GM18861 (cell line): ENCODE results near the gene VARS2.

ENCODE experiments used
- ATAC-seq: cut with Tn5 transposase; IDR thresholded peaks from one replicate; pipeline ENCODE4 v1.9.1; 2021; ENCODE audit not compliant: unreplicated experiment

Gene VARS2

GRCh38 chr6:30884521-30885480, 29.2 kb upstream of the VARS2 start:
- ATAC-seq, result no peak

- no peak for ATAC-seq
Observed at GRCh38 chr6:30885481-30885998, 28.5 kb upstream of the VARS2 start.

- no peak for ATAC-seq
Observed at GRCh38 chr6:30885999-30886896, 27.8 kb upstream of the VARS2 start.

- no peak for ATAC-seq
Observed at GRCh38 chr6:30886897-30887255, 27.2 kb upstream of the VARS2 start.

GRCh38 chr6:30887901-30888815, 25.9 kb upstream of the VARS2 start:
- ATAC-seq, result no peak

- ATAC-seq, result no peak
Observed at GRCh38 chr6:30888816-30889495, 25.1 kb upstream of the VARS2 start.

- no peak for ATAC-seq
Observed at GRCh38 chr6:30889496-30889885, 24.5 kb upstream of the VARS2 start.

- ATAC-seq, result no peak
Observed at GRCh38 chr6:30889921-30890645, 24.0 kb upstream of the VARS2 start.

GRCh38 chr6:30890646-30891449, 23.2 kb upstream of the VARS2 start:
- ATAC-seq, result no peak

- ATAC-seq, result no peak
Observed at GRCh38 chr6:30891450-30891723, 22.7 kb upstream of the VARS2 start.

- ATAC-seq, result no peak
Observed at GRCh38 chr6:30891816-30892538, 22.1 kb upstream of the VARS2 start.

- no peak for ATAC-seq
Observed at GRCh38 chr6:30893001-30893591, 20.9 kb upstream of the VARS2 start.

GRCh38 chr6:30893666-30894065, 20.4 kb upstream of the VARS2 start:
- ATAC-seq, result no peak

- ATAC-seq, result no peak
Observed at GRCh38 chr6:30894381-30894780, 19.7 kb upstream of the VARS2 start.

GRCh38 chr6:30894935-30895334, 19.1 kb upstream of the VARS2 start:
- no peak for ATAC-seq

- ATAC-seq, result no peak
Observed at GRCh38 chr6:30895343-30895742, 18.7 kb upstream of the VARS2 start.

GRCh38 chr6:30896541-30896940, 17.5 kb upstream of the VARS2 start:
- ATAC-seq, result no peak

GRCh38 chr6:30897882-30898281, 16.2 kb upstream of the VARS2 start:
- ATAC-seq, result no peak
